ENCODE results near the gene PALS2.

Gene PALS2, protein sequence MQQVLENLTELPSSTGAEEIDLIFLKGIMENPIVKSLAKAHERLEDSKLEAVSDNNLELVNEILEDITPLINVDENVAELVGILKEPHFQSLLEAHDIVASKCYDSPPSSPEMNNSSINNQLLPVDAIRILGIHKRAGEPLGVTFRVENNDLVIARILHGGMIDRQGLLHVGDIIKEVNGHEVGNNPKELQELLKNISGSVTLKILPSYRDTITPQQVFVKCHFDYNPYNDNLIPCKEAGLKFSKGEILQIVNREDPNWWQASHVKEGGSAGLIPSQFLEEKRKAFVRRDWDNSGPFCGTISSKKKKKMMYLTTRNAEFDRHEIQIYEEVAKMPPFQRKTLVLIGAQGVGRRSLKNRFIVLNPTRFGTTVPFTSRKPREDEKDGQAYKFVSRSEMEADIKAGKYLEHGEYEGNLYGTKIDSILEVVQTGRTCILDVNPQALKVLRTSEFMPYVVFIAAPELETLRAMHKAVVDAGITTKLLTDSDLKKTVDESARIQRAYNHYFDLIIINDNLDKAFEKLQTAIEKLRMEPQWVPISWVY

DNA sequence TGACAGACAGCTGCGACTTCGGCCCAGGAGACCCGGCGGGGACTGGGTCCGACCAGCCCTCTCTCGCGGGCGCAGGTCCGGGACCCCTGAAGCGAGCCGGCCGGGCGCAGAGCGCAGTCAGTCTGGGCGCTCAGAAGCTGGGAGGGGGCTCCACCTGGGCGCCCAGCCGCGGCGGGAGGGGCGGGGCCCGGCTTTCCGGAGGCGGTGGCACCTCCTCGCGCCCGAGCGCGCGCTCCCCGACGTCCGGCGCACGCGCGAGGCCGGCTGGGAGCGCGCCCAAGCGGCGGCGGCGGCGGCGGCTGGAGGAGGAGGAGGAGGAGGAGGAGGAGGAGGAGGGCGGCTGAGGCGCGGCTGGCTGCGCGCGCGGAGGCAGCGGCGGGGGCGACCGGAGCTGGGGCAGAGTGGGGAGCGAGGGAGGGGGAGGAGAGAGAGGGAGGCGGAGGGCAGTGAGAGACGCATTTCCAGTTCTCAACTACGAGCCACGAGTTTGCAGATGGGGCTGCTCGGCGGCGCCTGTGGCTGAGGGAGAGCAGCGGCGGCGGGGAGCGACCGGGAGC, at the start of gene PALS2:
TSS of gene PALS2 (plus strand) at position 456 of the 557 bp plus-strand sequence. CDS start 50,216 bp downstream, outside the sequence.
- peak; percentile 92 for DNase-seq (ENCODE audit: low spot score)

DNA sequence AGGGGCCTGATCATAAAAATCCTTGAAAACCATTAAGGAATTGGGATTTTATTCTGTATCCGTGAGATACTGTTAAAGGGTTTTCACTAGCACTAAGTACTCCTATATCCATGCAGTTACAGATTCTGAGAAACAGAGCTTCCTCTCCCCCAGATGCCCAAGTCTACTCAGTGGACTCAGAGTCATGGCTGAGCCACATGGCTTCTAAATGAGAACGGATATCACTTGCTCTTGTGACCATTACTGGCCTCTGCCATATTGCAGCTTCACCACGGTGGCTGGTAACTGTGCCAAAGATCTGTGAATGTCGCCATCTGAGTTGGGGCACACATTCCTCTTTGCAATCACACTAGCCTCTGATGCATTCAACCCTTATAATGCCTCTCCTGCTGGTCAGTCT, 42.0 kb upstream of the PALS2 start:
- no peak for DNase-seq (ENCODE audit: low spot score)

DNA sequence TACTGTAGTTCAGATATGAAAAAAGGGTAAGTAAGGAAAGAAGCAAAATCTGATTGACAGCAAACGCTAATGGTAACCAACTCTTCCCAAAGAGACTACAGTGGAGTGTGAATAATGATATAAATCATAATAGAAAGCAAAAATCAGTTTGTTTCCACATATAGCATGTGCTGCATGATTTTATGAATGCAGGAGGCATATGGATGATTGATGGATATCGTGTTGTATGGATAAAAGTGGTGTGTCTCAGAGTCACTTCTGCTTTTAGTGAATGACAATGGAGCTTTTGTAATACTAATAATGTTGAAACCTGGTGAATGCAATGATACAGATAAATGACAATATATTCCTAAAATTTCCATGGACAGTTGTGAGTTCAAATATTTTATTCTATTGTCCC, 36.6 kb upstream of the PALS2 start:
- DNase-seq (ENCODE audit: low spot score): no peak

DNA sequence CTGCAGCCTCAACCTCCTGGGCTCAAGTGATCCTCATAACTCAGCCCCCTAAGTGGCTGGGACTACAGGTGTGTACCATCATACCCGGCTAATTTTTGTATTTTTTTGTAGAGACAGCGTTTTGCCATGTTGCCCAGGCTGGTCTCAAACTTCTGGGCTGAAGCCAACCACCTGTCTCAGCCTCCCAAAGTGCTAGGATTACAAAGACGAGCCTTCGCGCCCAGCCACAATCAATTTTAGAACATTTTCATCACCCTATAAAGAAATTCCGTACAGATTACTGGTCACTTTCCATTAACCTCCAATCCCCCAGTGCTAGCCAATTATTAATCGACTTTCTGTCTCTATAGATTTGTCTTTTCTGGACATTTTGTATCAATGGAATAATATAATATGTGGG, 32.3 kb upstream of the PALS2 start:
- no peak for DNase-seq (ENCODE audit: low spot score)

DNA sequence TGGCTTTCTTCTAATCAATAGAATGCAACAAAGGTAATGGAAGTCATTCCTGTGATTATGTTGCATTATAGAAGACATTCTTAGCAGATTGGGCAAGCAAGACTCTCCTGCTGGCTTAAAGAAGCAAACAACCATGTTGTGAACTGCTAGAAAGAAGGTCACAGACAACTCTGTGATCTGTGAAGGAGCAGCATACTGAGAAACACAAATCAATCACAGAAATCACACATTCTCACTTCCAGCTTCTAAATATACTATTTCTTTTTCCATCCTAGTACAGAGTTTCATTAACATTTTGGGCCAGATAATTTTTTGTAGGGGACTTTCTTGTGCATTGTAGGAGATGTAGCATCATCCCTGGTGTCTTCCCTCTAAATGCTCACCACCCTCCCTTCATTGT, 28.0 kb upstream of the PALS2 start:
- no peak for DNase-seq (ENCODE audit: low spot score)

DNA sequence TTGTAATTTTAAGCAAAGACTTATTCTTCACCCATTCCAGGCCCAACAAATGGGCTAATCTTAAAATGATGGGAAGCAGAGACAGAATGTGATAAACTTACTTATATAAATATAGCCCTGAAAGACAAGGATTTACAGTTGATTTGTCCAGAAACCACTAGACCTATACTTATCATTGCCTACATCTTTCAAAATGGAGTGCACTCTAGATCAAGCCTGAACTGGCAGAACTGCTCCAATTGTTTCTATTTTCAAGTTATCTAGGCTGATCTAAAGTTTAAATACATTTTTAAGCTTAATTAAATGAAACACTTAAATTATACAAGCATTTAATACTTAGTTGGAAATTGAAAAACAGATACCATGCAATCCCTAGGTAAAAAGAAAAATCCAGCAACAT, 24.9 kb upstream of the PALS2 start:
- no peak for DNase-seq (ENCODE audit: low spot score)

DNA sequence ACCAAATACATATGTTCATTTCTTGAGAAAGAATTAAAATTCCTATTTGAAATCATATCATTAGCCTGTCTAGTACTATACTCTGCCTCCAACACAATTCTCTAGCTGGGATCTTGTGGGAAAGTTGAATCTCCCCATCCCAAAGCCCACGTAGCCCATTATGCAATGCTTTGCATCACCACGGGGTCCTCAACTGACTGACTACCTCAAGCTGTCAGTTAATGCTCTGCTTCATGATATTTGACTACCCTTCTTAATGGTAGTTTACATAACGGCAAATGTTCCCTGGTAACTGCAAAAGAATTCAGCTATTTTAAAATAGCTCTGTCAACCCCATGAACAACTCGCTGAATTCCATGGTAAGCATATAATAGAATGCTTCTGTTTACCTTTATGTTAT, 23.3 kb upstream of the PALS2 start:
- DNase-seq (ENCODE audit: low spot score): no peak

DNA sequence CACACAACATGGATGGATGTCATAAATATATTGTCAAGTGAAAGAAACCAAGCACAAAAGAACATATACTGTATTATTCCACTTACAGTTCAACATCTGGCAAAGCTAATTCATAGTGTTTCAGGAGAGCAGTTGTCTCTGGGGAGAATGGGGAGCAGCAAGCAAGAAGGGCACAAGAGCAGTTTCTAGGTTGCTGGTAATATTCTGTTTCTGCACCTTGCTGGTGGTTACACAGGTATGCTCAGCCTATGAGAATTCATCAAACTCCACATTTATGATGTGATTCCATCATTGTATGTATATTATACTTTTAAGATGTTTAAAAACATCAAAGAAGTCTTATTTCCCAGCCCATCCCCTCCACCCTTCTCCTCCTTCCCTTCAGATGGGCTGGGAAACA, 18.1 kb upstream of the PALS2 start:
- no peak for DNase-seq (ENCODE audit: low spot score)

DNA sequence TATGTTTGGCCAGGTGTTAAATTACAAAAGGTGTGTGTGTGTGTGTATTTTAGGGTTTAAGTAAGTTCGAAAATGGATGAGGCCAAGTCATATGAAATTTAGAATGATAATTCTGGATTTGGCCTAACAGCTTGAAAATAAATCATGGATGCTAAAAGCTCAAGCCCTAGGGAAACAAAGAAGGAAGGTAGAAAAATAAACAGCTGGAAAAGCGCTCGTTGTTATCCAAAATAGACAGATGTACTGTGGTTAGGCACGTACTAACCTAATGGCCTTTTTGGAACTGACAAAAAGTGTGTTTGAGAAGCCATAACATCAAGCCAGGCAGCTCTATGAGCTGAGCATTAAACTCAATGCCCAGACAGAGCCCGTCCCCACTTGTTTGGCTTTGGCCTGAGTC, 17.5 kb upstream of the PALS2 start:
- no peak for DNase-seq (ENCODE audit: low spot score)

DNA sequence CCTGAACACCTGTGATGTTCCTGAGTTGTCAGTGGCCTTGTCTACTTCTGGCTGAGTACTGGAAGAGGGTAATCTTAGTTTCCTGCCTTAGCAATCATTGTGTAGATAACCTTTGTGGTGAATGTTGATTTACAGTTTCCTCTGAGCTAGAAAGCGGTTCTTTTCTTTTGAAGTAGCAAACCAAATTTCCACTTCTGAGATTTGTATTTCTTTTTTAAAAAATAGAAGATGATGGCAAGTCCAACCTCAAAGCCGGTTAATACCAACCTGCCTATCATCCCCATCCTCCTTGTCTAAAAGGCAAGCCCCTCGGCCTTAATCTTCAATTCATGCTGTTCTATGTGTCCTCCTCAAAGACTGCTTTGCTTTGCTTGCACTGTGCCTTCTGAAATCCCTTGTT, 12.5 kb upstream of the PALS2 start:
- no peak for DNase-seq (ENCODE audit: low spot score)

DNA sequence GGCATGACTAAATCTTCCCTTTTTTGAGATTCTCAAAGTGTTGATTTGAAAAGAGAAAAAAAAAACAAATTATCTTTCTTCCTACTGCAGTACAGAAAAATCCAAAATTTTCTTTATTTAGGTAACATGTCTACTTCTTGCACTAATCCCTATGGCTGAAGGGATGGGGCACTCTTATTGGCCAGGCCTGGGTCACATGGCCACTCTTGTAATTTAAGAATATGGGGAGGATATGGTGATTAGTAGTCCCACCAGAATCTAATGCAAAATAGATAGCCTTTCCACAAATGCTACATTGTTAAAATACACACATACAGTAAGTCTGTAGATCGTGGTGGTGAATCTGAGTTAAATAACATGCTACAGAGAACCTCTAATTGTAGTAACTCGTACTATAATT, 7.0 kb upstream of the PALS2 start:
- no peak for DNase-seq (ENCODE audit: low spot score)

DNA sequence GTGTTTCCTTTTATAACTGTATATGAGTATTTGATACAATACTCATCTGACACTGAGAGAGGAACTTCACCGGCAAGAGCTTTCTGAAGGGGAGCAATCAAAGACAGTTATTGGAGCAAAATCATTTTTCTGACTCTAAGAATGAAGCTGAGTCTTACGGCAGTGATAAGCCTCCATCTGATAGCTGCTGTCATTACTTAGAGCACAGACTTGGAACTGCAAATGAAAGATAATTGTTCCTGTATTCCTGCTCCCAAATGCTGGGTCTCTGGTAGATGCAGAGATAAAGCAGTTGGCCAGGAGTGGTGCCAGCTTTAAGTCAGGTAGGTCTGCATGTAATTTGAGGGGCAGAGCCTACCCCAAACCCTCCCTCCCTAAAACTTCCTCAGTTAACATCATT, 2.3 kb upstream of the PALS2 start:
- DNase-seq (ENCODE audit: low spot score): no peak

DNA sequence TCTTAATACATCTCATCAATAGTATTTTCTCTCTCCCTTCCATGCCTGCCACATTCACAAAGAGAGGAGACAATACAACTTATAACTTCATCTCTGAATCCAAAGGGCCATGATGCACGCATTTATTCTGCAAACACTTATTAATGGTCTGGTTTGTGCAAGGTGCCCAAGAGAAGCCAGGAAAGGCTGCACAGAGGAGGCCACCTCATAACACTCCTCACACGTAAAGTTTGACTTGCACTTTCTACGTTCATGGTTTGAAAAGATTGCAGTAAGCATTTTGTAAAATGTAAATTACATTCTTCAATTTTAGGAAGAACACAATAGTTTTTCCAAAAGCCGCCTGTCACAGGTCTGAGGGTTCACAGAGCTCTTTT, 1.2 kb upstream of the PALS2 start:
- DNase-seq (ENCODE audit: low spot score): no peak

DNA sequence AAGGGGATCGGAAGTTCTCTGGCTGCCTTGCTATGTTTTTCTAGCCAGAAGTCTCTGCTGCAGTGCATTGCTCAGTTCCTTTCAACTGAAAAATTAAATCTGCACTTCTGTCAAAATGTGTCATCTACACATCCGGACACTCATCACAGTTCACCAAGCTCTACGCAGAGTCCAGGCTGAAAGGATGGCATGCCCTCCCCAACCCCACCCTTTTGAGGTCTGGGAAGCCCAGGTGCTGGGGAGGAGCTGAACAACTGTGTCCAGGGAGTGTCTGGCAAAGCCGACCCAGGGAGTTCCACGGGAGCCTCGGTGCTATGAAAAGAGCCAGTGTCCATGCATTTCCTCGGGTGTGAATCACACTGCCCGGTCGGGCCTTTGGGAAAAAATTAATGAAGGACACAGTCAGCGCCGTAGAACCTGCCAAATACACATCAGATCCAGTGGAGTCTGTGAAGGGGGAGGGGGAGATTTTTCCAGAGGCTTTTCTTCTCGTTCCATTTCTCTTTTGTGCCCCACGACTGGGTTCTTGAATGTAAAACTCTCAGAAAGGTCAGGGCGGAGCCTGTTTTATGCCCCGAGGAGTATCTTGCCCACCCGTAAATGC, 757 bp upstream of the PALS2 start:
- peak; percentile 6 for DNase-seq (ENCODE audit: low spot score)

DNA sequence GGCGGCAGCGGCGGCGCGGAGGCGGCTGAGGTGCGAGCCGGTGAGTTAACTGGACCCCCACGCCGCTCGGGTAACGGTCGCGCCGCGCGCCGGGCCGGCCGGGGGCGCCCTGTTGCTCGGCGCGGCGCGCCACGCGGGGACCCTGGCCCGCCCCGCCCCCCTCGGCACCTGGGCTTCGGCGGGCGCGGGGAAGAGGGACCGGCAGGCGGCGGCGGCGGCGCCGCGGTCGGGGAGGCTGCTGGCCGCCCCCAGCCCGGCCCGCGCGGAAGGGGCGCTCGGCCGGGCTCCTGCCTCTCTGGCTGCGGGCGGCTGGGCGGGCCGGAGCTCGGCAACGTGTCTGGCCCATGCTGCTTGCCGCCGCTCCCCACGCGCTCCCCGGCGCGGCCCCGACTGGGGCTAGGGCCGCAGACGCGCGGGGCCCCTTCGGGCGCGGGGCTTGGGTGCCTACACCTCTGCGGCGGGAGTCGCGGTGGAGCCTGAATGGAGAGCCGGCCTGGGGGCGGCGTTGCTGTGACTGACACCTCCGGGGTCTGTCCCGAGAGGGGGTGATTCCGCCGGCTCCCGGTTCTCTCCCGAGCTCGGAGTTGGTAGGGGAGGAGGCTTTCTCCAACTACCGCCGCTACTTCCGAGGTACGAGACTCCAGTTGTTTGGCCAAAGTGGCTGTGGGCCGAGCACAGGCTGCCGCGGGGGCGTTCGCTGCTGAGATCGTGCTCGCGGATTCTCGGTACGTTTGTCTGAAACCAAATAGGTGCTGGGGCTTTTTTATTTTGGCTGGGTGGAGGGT, 494 bp downstream of the PALS2 start:
- DNase-seq (ENCODE audit: low spot score): peak; percentile 64

DNA sequence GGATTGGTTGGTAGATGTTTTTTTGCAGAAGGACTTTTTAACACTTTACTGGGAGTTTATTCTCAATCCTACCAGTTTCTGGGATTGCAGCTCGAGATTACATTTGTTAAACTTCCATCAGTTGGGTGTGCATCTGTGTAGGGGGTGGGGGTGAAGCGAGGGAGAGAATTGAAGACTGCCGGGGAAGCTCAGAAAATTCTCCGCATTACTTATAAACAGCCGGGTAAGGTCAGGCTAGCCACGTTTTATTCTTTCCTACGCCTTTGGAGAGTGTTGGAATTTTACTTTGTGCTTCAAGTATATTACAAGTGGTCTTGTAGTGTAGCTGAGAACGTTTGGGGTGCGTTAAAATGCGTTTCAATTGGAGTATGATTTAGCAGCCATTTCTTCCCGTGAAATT, 1.1 kb downstream of the PALS2 start:
- no peak for DNase-seq (ENCODE audit: low spot score)

DNA sequence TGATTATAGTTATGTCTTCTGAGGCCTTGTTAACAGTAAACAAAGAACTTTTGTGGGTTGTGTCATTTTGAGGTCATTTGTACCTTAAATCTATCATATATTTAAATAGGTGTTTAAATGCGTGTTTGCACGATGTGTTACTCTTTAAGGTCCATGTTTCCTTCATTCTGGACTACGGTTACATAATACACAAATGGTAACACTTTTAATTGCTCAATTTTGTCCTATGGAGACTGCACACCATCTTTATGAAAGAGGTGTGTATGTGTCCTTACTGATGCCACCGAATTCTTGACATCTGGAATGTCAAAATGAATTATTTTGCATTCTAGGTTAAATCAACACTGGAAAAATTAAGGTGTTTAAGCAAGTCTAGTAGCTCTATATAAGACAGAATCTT, 1.7 kb downstream of the PALS2 start:
- no peak for DNase-seq (ENCODE audit: low spot score)

DNA sequence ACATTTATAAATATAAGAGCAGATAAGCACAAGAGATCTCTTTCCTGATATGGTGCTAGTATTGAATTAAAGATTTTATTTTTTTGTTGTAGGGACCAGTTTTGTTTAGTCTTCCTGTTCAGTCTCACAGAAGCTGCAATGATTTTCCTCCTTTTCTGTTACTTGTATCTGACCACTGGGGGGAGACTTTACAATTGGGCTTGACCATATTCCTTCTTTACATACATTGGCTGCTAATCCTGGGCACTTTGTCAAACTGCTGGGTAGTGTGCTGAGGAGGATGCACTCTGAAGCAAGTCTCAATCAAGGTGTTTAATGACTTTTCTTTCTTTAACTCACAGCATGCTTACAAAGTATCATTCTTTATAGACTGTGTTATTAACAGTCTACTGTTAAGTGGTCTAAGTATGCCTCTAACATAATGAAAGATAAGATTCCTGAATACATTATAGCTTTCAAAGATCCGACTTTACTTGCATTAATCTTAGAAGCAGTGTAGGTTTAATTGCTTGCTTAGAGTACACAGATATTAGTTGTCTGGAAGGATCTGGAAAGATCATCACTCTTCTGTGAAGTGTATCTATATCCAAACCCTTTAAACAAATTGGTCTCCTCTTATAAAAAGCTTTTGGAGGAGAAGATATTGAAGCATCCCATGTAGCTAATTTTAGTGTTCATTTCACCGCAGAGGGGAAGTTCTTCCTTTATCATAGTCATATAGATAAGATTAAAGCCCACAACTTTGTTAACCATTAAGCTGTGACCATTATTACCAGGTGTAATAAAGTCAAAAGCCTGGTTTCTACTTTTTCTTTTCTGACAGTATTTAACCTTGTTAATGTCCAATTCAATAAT, 3.1 kb downstream of the PALS2 start:
- peak; percentile 34 for DNase-seq (ENCODE audit: low spot score)

DNA sequence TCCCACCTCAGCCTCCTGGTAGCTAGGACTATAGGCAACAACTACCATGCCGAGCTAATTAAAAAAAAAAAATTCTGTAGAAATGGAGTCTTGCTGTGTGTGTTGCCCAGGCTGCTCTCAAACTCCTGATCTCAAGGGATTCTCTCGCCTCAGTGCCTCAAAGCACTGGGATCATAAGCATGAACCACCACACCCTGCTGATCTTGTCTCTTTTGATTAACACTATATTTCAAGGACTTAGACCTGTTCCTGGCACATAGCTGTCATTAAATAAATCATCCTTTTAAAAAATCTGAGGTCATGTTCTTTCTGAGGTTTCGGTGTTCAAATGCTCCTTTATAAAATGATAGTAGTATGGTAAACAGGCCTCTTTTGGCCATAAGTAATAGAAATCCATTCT, 4.8 kb downstream of the PALS2 start:
- no peak for DNase-seq (ENCODE audit: low spot score)

DNA sequence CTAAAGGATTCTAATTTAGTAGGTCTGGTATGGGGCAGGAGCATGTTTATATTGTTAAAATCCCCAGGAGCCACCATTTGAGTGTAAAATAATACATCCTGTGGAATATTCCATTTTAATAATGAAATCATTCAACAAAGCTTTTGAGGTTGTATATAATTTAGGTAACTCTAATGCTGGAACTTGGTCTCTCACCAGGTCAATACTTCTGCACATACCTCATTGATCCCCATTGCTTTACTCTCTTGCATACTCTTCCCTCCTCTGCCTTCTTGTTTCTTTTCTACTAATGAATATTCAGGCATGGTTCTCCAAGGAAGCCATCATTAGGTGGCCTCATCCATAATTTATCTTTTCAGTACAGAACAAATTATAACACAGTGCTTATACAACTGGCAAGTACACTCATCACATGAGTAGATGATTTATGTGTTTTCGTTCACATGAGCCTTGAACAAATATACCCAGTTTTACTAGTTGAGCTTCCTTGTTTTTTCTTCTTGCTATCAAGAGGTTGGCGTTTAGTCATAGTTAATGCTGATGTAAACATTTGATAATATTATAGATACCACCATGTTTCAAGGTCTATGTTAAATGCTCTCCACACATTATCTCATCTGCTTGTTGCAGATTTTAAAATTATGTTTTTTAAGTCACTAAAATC, 7.2 kb downstream of the PALS2 start:
- no peak for DNase-seq (ENCODE audit: low spot score)

DNA sequence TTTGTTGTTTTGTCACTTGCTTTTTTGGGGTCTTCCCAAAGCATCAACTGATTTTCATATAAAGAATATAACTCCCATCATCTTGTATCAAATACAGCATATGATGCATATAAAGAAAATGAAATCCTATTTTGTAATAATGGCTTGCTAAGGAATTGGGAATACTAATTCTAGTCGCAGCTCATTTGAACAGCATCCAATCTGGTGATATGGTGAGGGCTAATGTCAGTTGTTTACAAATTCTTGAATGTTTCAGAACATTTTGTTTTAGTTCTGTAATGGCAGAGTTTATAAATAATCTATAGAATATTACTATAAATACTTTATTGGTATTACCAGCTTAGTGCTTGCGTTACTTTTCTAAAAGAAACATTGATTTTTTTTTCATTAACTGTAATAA, 8.9 kb downstream of the PALS2 start:
- no peak for DNase-seq (ENCODE audit: low spot score)
